Activated CD4-positive, alpha-beta T cell treated with anti-CD3 and anti-CD28 coated beads, Interleukin-2, amount 10 ng/mL, durations not matched to agents 24 days and 14 days (primary cell): Measurements from ENCODE around the gene KIF3A. TPM values are rescaled to one million over a fixed set of nuclear protein-coding genes. Genes with fewer than 3 reads are reported as not detected.

Source experiments
- DNase-seq: peaks from one replicate; pipeline ENCODE4 v3.0.0; 2022
- H3K27ac Mint-ChIP-seq: one replicate; pipeline ENCODE4 v1.8.0; 2022; ENCODE audit warnings: mild to moderate bottlenecking, mixed read lengths
- H3K27me3 Mint-ChIP-seq: one replicate; pipeline ENCODE4 v1.8.0; 2022; ENCODE audit warnings: mixed read lengths
- H3K36me3 Mint-ChIP-seq: one replicate; pipeline ENCODE4 v1.8.0; 2022; ENCODE audit warnings: low read depth, mild to moderate bottlenecking, mixed read lengths
- H3K4me1 Mint-ChIP-seq: one replicate; pipeline ENCODE4 v1.8.0; 2021; ENCODE audit warnings: mixed read lengths
- H3K4me3 Mint-ChIP-seq: one replicate; pipeline ENCODE4 v1.8.0; 2022; ENCODE audit warnings: mild to moderate bottlenecking, moderate library complexity, mixed read lengths
- H3K9me3 Mint-ChIP-seq: one replicate; pipeline ENCODE4 v1.8.0; 2021; ENCODE audit warnings: mixed read lengths
- intact Hi-C: fragments of 100-400 bp; cut with micrococcal nuclease; formaldehyde crosslinking; loops from one replicate; pipeline ENCODE4 v1.15.1; 2023
- total RNA-seq: library from RNA; stranded (reverse); gene quantifications from 2 replicates; pipeline ENCODE4 v1.2.3, GENCODE V29; 2022

Gene KIF3A
- total RNA-seq, 1 donor from 2014 or later, result 51.9 TPM

- no peak overlapping the region for H3K27ac Mint-ChIP-seq
- H3K27me3 Mint-ChIP-seq, result peaks cover 31% of the 10 kb centered on the region
- H3K4me1 Mint-ChIP-seq, result peaks cover 18% of the 10 kb centered on the region
- no peak overlapping the region for H3K4me3 Mint-ChIP-seq
- intact Hi-C loops, result no loop called here
- peaks cover 2% of the 10 kb centered on the region for H3K36me3 Mint-ChIP-seq
- no peak for DNase-seq
- no peaks in the 10 kb centered on the region for H3K9me3 Mint-ChIP-seq
Measured at GRCh38 chr5:132742158-132742557, 4.8 kb upstream of the KIF3A start.

- Mint-ChIP-seq H3K27me3 (peaks cover 21% of the 10 kb centered on the region), H3K4me3 (no peak overlapping the region), H3K36me3 (peaks cover 5% of the 10 kb centered on the region), H3K27ac (no peak overlapping the region), H3K9me3 (no peaks in the 10 kb centered on the region), H3K4me1 (peaks cover 32% of the 10 kb centered on the region)
- intact Hi-C loops, result loop anchor here (5.0 to 10.0 kb wide), 5 partner anchors 77 to 352 kb away; partner anchors contain the start of genes GDF9 and UQCRQ
- DNase-seq, result no peak
Measured at GRCh38 chr5:132739232-132739631, 1.9 kb upstream of the KIF3A start.

GRCh38 chr5:132737982-132738681, 786 bp upstream of the KIF3A start:
- H3K4me1 Mint-ChIP-seq, result peaks cover 40% of the 10 kb centered on the region
- no peaks in the 10 kb centered on the region for H3K9me3 Mint-ChIP-seq
- intact Hi-C loops, result loop anchor here (1.0 to 10.0 kb wide), 11 partner anchors 9 to 351 kb away; partner anchors contain the start of genes CCNI2, GDF9, SEPTIN8 and UQCRQ
- peak overlapping the region; percentile 92 for H3K27ac Mint-ChIP-seq
- peaks cover 16% of the 10 kb centered on the region for H3K36me3 Mint-ChIP-seq
- DNase-seq, result peak; percentile 55
- peak overlapping the region; percentile 91 for H3K4me3 Mint-ChIP-seq
- peaks cover 20% of the 10 kb centered on the region for H3K27me3 Mint-ChIP-seq

- intact Hi-C loops, result loop anchor here (5.0 to 10.0 kb wide), 5 partner anchors 72 to 347 kb away; partner anchors contain the start of genes GDF9 and UQCRQ
- peaks cover 10% of the 10 kb centered on the region for H3K27me3 Mint-ChIP-seq
- H3K36me3 Mint-ChIP-seq, result peaks cover 27% of the 10 kb centered on the region
- DNase-seq, result no peak
- H3K27ac Mint-ChIP-seq, result no peak overlapping the region
- H3K9me3 Mint-ChIP-seq, result no peaks in the 10 kb centered on the region
- H3K4me1 Mint-ChIP-seq, result peaks cover 41% of the 10 kb centered on the region
- peak overlapping the region; percentile 52 for H3K4me3 Mint-ChIP-seq
Measured at GRCh38 chr5:132734687-132735086, 2.7 kb downstream of the KIF3A start.

- no peak overlapping the region for H3K4me3 Mint-ChIP-seq
- DNase-seq, result no peak
- peaks cover 41% of the 10 kb centered on the region for H3K4me1 Mint-ChIP-seq
- H3K9me3 Mint-ChIP-seq, result no peaks in the 10 kb centered on the region
- intact Hi-C loops, result loop anchor here (10.0 kb wide), 1 partner anchor 319 kb away; no protein-coding TSS in a partner anchor
- peaks cover 31% of the 10 kb centered on the region for H3K36me3 Mint-ChIP-seq
- H3K27me3 Mint-ChIP-seq, result peaks cover 3% of the 10 kb centered on the region
- no peak overlapping the region for H3K27ac Mint-ChIP-seq
Measured at GRCh38 chr5:132733499-132734148, 3.7 kb downstream of the KIF3A start.

GRCh38 chr5:132729896-132730295, 7.5 kb downstream of the KIF3A start:
- intact Hi-C loops, result loop anchor here (10.0 kb wide), 1 partner anchor 315 kb away; no protein-coding TSS in a partner anchor
- peaks cover 42% of the 10 kb centered on the region for H3K36me3 Mint-ChIP-seq
- no peaks in the 10 kb centered on the region for H3K27me3 Mint-ChIP-seq
- H3K9me3 Mint-ChIP-seq, result no peaks in the 10 kb centered on the region
- no peak for DNase-seq
- peaks cover 21% of the 10 kb centered on the region for H3K4me1 Mint-ChIP-seq
- no peak overlapping the region for H3K27ac Mint-ChIP-seq
- H3K4me3 Mint-ChIP-seq, result no peak overlapping the region

GRCh38 chr5:132725745-132726144, 11.6 kb downstream of the KIF3A start:
- peaks cover 11% of the 10 kb centered on the region for H3K4me1 Mint-ChIP-seq
- no peak overlapping the region for H3K27ac Mint-ChIP-seq
- no peak for DNase-seq
- H3K4me3 Mint-ChIP-seq, result no peak overlapping the region
- no peaks in the 10 kb centered on the region for H3K27me3 Mint-ChIP-seq
- intact Hi-C loops, result no loop called here
- peaks cover 42% of the 10 kb centered on the region for H3K36me3 Mint-ChIP-seq
- H3K9me3 Mint-ChIP-seq, result no peaks in the 10 kb centered on the region

- H3K27me3 Mint-ChIP-seq, result no peaks in the 10 kb centered on the region
- peaks cover 14% of the 10 kb centered on the region for H3K4me1 Mint-ChIP-seq
- no peak overlapping the region for H3K27ac Mint-ChIP-seq
- intact Hi-C loops, result no loop called here
- no peak overlapping the region for H3K4me3 Mint-ChIP-seq
- DNase-seq, result no peak
- H3K9me3 Mint-ChIP-seq, result no peaks in the 10 kb centered on the region
- H3K36me3 Mint-ChIP-seq, result peaks cover 29% of the 10 kb centered on the region
Measured at GRCh38 chr5:132718544-132719312, 18.6 kb downstream of the KIF3A start.

- Mint-ChIP-seq H3K27me3 (no peaks in the 10 kb centered on the region), H3K27ac (peak overlapping the region; percentile 4), H3K36me3 (peaks cover 27% of the 10 kb centered on the region), H3K9me3 (no peaks in the 10 kb centered on the region), H3K4me3 (peak overlapping the region; percentile 40), H3K4me1 (peaks cover 15% of the 10 kb centered on the region)
- intact Hi-C loops, result loop anchor here (2.0 to 5.0 kb wide), 2 partner anchors 22 to 187 kb away; partner anchors contain the start of gene KIF3A
- DNase-seq, result no peak
Measured at GRCh38 chr5:132714456-132715307, 22.7 kb downstream of the KIF3A start.

GRCh38 chr5:132708645-132709044, 28.7 kb downstream of the KIF3A start:
- Mint-ChIP-seq H3K9me3 (no peaks in the 10 kb centered on the region), H3K27me3 (no peaks in the 10 kb centered on the region), H3K4me1 (peaks cover 17% of the 10 kb centered on the region), H3K27ac (no peak overlapping the region), H3K4me3 (no peak overlapping the region), H3K36me3 (peaks cover 32% of the 10 kb centered on the region)
- intact Hi-C loops, result no loop called here
- no peak for DNase-seq

GRCh38 chr5:132704875-132705274, 32.5 kb downstream of the KIF3A start:
- Mint-ChIP-seq H3K4me3 (no peak overlapping the region), H3K36me3 (peaks cover 44% of the 10 kb centered on the region), H3K27ac (no peak overlapping the region), H3K9me3 (no peaks in the 10 kb centered on the region), H3K4me1 (peaks cover 23% of the 10 kb centered on the region), H3K27me3 (no peaks in the 10 kb centered on the region)
- no peak for DNase-seq
- intact Hi-C loops, result loop anchor here (2.0 kb wide), 1 partner anchor 16 kb away; no protein-coding TSS in a partner anchor

GRCh38 chr5:132695956-132696355, 41.4 kb downstream of the KIF3A start:
- no peak overlapping the region for H3K4me3 Mint-ChIP-seq
- peaks cover 58% of the 10 kb centered on the region for H3K36me3 Mint-ChIP-seq
- no peaks in the 10 kb centered on the region for H3K9me3 Mint-ChIP-seq
- DNase-seq, result no peak
- no peaks in the 10 kb centered on the region for H3K27me3 Mint-ChIP-seq
- H3K27ac Mint-ChIP-seq, result no peak overlapping the region
- intact Hi-C loops, result no loop called here
- H3K4me1 Mint-ChIP-seq, result peaks cover 14% of the 10 kb centered on the region

- H3K36me3 Mint-ChIP-seq, result peaks cover 36% of the 10 kb centered on the region
- intact Hi-C loops, result no loop called here
Measured at GRCh38 chr5:132692632-132692967, 44.7 kb downstream of the KIF3A start.

More at GRCh38 chr5:132692632-132692967, 44.7 kb downstream of the KIF3A start:
- Mint-ChIP-seq H3K4me1 (peaks cover 24% of the 10 kb centered on the region), H3K4me3 (no peak overlapping the region), H3K9me3 (no peaks in the 10 kb centered on the region), H3K27me3 (no peaks in the 10 kb centered on the region), H3K27ac (no peak overlapping the region)
- no peak for DNase-seq
